ENCODE measurements around the gene DUSP7. TPM values are rescaled to one million over a fixed set of nuclear protein-coding genes. Genes with fewer than 3 reads are reported as not detected.
A peak's percentile ranks its signal among the peaks of the same experiment; 100 is the strongest.

DUSP7 gene
- total and polyA plus RNA-seq, 9 of the 15 experiments (the other 6 are each of a cell fraction or from before 2014, with no cell fraction given) = 0.45 to 15.8 (median 8.2) TPM

GRCh38 chr3:52072020-52072419, 15.6 kb upstream of the DUSP7 start (continued):
- TF ChIP-seq JUND (IDR thresholded peaks at IDR 0.05; ENCODE audit: borderline replicate concordance, low read depth, low read length) (no peak), JUND (tag; IDR thresholded peaks at IDR 0.05; ENCODE audit: borderline replicate concordance, low read depth, low read length) (no peak), CREB3 (tag; conservative IDR thresholded peaks at IDR 0.05; ENCODE audit: low read depth) (no peak), MECOM (CRISPR knock-in tag; IDR thresholded peaks at IDR 0.05) (no peak), NFRKB (IDR thresholded peaks at IDR 0.05; ENCODE audit: low read depth) (no peak), MYBL2 (IDR thresholded peaks at IDR 0.05; ENCODE audit: low read depth) (no peak), MYBL2 (CRISPR knock-in tag; IDR thresholded peaks at IDR 0.05; ENCODE audit: borderline replicate concordance) (no peak)

- no peak overlapping the region for H3K4me2 ChIP-seq (ENCODE audit: insufficient read depth, low read length)
- H3K27ac ChIP-seq (ENCODE audit: extremely low read depth, low read depth, low read length) = no peak overlapping the region
- no peaks in the 10 kb centered on the region for H4K20me1 ChIP-seq (replicated peaks; ENCODE audit: control insufficient read depth, insufficient read depth, low read length)
- no peaks in the 10 kb centered on the region for H3K9me3 ChIP-seq (replicated peaks; ENCODE audit: control insufficient read depth, insufficient read depth, low read depth, low read length)
- H3K79me2 ChIP-seq (ENCODE audit: control insufficient read depth, insufficient read depth, low read length) = no peaks in the 10 kb centered on the region
- H2AFZ ChIP-seq (ENCODE audit: low read depth, low read length) = no peak overlapping the region
- FAIRE-seq = no peak
- H3K27me3 ChIP-seq (ENCODE audit: control insufficient read depth in 2 of 2, insufficient read depth in 2 of 2, low read length in 2 of 2) = no peaks in the 10 kb centered on the region
- no peak overlapping the region for H3K4me3 ChIP-seq
- DNase-seq (ENCODE audit: extremely low read depth in 1 of 4, low spot score in 3 of 4) = no peak
- CTCF ChIA-PET (ENCODE audit: low intra/inter-chr PET ratio) = no interaction called here
- ATAC-seq = no peak
- intact Hi-C loops (cut with micrococcal nuclease) (no loop called here), in situ Hi-C loops (cut with MboI) (no loop called here)
- H3K9ac ChIP-seq (ENCODE audit: insufficient read depth in 1 of 2, low read depth in 2 of 2, low read length in 2 of 2) = peak overlapping the region in 1 of 2 experiments; percentile 68; a peak in 1 of 4 replicates
- POLR2A ChIA-PET = no interaction called here
- peaks cover 2 to 17% of the 10 kb centered on the region in 2 experiments; a peak in 3 of 5 replicates for H3K4me1 ChIP-seq (replicated peaks in 1 of 2; ENCODE audit: control insufficient read depth in 2 of 2, insufficient read depth in 2 of 2, low read length in 2 of 2)
- H3K9me1 ChIP-seq (ENCODE audit: control insufficient read depth, insufficient read depth, low read length) = no peaks in the 10 kb centered on the region
- H3K36me3 ChIP-seq (ENCODE audit: control insufficient read depth, insufficient read depth, low read length) = peaks cover 13% of the 10 kb centered on the region; the same call in 2 of the 3 replicates
- no TSS peak for BruUV-seq (replicated peaks)
- WGBS (ENCODE audit: insufficient coverage, low coverage, missing lambda C conversion rate) = 77% methylated on average over 13 of the region's 22 CpGs
- TF ChIP-seq STAT5A (IDR thresholded peaks at IDR 0.05; ENCODE audit: borderline replicate concordance, low read length) = no peak
- no peak for TF ChIP-seq YY1 (IDR thresholded peaks at IDR 0.05; ENCODE audit: borderline replicate concordance in 1 of 3, control insufficient read depth in 1 of 3, extremely low read depth in 1 of 3, insufficient read depth in 3 of 3, insufficient read length in 1 of 3, insufficient replicate concordance in 2 of 3, low read depth in 1 of 3, low read length in 2 of 3)
- no peak for TF ChIP-seq ELF2 (CRISPR knock-in tag; IDR thresholded peaks at IDR 0.05)
- TF ChIP-seq, protein P1, sequence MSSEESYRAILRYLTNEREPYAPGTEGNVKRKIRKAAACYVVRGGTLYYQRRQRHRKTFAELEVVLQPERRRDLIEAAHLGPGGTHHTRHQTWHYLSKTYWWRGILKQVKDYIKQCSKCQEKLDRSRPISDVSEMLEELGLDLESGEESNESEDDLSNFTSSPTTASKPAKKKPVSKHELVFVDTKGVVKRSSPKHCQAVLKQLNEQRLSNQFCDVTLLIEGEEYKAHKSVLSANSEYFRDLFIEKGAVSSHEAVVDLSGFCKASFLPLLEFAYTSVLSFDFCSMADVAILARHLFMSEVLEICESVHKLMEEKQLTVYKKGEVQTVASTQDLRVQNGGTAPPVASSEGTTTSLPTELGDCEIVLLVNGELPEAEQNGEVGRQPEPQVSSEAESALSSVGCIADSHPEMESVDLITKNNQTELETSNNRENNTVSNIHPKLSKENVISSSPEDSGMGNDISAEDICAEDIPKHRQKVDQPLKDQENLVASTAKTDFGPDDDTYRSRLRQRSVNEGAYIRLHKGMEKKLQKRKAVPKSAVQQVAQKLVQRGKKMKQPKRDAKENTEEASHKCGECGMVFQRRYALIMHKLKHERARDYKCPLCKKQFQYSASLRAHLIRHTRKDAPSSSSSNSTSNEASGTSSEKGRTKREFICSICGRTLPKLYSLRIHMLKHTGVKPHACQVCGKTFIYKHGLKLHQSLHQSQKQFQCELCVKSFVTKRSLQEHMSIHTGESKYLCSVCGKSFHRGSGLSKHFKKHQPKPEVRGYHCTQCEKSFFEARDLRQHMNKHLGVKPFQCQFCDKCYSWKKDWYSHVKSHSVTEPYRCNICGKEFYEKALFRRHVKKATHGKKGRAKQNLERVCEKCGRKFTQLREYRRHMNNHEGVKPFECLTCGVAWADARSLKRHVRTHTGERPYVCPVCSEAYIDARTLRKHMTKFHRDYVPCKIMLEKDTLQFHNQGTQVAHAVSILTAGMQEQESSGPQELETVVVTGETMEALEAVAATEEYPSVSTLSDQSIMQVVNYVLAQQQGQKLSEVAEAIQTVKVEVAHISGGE (CRISPR knock-in tag; IDR thresholded peaks at IDR 0.05) = no peak
- TF ChIP-seq, protein P2, sequence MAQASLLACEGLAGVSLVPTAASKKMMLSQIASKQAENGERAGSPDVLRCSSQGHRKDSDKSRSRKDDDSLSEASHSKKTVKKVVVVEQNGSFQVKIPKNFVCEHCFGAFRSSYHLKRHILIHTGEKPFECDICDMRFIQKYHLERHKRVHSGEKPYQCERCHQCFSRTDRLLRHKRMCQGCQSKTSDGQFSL (CRISPR knock-in tag; IDR thresholded peaks at IDR 0.05) = no peak
- TF ChIP-seq, protein P2 (tag; IDR thresholded peaks at IDR 0.05) = no peak
These were observed 14.6 kb upstream of the DUSP7 start for GRCh38 chr3:52070724-52071621.
